ENCODE data around the gene CCT7. TPM values are rescaled to one million over a fixed set of nuclear protein-coding genes. Genes with fewer than 3 reads are reported as not detected.

The CCT7 gene
- total and polyA plus RNA-seq, 4 donors, result 129 to 207 (median 178) TPM

DNA sequence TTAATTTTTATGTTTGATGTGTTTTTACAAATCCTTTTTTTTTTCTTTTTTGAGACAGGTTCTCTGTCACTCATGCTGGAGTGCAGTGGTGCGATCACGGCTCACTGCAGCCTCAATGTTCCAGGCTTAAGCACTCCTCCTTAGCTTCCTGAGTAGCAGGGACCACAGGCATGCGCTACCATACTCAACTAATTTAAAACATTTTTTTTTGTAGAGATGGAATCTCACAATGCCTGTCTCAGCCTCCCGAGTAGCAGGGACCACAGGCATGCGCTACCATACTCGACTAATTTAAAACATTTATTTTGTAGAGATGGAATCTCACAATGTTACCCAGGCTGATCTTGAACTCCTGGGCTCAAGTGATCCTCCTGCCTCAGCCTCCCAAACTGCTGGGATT lies 28.5 kb upstream of the CCT7 start:
- DNase-seq (no peak), ATAC-seq (ENCODE audit: insufficient read depth, low FRiP score) (no peak)
- Histone ChIP-seq H3K4me3 (no peak overlapping the region), H3K9me3 (ENCODE audit: control insufficient read depth in 4 of 4, insufficient read depth in 3 of 4, low read length in 3 of 4) (no peaks in the 10 kb centered on the region), H3K9ac (ENCODE audit: insufficient read depth in 1 of 2, low read length in 2 of 2) (no peak overlapping the region), H3K36me3 (ENCODE audit: control insufficient read depth in 4 of 4, insufficient read depth in 4 of 4, low read length in 4 of 4) (no peaks in the 10 kb centered on the region), H3K27ac (ENCODE audit: low read depth in 1 of 2, low read length in 1 of 2) (no peak overlapping the region), H3K27me3 (ENCODE audit: control insufficient read depth in 3 of 3, insufficient read depth in 3 of 3, low read length in 2 of 3) (peaks cover 3 to 31% (median 28%) of the 10 kb centered on the region in 3 donors), H3K4me1 (ENCODE audit: control insufficient read depth in 5 of 5, insufficient read depth in 5 of 5, low read length in 5 of 5) (peaks cover 0 to 14% (median 0%) of the 10 kb centered on the region in 5 donors)
- WGBS, 2 donors, result 80 to 88% methylated on average over 6 of the region's 6 CpGs
- TF ChIP-seq, protein P1, sequence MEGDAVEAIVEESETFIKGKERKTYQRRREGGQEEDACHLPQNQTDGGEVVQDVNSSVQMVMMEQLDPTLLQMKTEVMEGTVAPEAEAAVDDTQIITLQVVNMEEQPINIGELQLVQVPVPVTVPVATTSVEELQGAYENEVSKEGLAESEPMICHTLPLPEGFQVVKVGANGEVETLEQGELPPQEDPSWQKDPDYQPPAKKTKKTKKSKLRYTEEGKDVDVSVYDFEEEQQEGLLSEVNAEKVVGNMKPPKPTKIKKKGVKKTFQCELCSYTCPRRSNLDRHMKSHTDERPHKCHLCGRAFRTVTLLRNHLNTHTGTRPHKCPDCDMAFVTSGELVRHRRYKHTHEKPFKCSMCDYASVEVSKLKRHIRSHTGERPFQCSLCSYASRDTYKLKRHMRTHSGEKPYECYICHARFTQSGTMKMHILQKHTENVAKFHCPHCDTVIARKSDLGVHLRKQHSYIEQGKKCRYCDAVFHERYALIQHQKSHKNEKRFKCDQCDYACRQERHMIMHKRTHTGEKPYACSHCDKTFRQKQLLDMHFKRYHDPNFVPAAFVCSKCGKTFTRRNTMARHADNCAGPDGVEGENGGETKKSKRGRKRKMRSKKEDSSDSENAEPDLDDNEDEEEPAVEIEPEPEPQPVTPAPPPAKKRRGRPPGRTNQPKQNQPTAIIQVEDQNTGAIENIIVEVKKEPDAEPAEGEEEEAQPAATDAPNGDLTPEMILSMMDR (IDR thresholded peaks at IDR 0.05; ENCODE audit: control extremely low read depth, extremely low read depth), result no peak

DNA sequence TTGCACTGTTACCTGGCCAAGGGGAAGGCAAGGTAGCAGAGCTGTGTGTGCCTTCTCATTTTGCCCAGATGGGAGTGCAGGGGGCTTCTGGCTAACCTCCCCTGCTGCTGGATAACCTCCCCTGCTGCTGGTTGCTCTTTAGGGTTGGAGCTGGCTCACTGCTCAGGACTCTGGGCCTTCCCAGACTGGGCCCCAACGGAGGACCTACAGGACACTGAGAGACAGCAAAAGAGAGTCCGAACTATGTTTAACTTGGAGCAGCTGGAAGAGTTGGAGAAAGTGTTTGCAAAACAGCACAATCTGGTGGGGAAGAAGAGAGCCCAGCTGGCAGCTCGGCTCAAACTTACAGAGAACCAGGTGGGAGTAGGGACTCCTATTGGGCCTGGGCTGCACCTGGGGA lies 25.9 kb upstream of the CCT7 start:
- Histone ChIP-seq H3K9me3 (ENCODE audit: control insufficient read depth in 4 of 4, insufficient read depth in 3 of 4, low read length in 3 of 4) (no peaks in the 10 kb centered on the region), H3K9ac (ENCODE audit: insufficient read depth in 1 of 2, low read length in 2 of 2) (no peak overlapping the region), H3K4me3 (no peak overlapping the region), H3K27ac (ENCODE audit: low read depth in 1 of 2, low read length in 1 of 2) (no peak overlapping the region), H3K27me3 (ENCODE audit: control insufficient read depth in 3 of 3, insufficient read depth in 3 of 3, low read length in 2 of 3) (peaks cover 3 to 17% (median 16%) of the 10 kb centered on the region in 3 donors), H3K36me3 (ENCODE audit: control insufficient read depth in 4 of 4, insufficient read depth in 4 of 4, low read length in 4 of 4) (no peaks in the 10 kb centered on the region), H3K4me1 (ENCODE audit: control insufficient read depth in 5 of 5, insufficient read depth in 5 of 5, low read length in 5 of 5) (peaks cover 0 to 3% (median 0%) of the 10 kb centered on the region in 5 donors)
- WGBS, 2 donors, result 78 to 91% methylated on average over 3 of the region's 3 CpGs
- no peak for ATAC-seq (ENCODE audit: insufficient read depth, low FRiP score)
- no peak for DNase-seq
- TF ChIP-seq, protein P1 (IDR thresholded peaks at IDR 0.05; ENCODE audit: control extremely low read depth, extremely low read depth), result no peak

DNA sequence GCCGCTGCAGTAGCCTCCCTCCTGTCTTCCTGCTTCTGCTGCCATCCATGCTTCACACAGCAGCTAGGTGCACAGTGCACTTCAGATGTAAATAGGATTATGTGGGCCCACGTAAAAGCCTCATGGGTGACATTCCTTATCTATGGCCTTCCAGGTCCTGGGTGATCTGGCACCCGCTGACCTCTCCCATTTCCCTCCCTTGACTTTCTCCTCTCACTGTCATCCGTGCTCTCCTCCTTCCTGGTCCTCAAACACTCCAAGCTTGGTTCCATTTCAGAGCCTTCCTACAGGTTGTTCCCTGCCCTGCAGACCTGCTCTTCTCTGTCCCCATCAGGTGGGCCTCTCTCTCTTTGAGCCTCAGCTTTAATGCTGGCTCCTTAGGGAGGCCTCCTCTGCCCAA lies 24.1 kb upstream of the CCT7 start:
- TF ChIP-seq, protein P1 (IDR thresholded peaks at IDR 0.05; ENCODE audit: control extremely low read depth, extremely low read depth), result no peak
- no peak overlapping the region for H3K9ac ChIP-seq (ENCODE audit: insufficient read depth in 1 of 2, low read length in 2 of 2)
- H3K27me3 ChIP-seq (ENCODE audit: control insufficient read depth in 3 of 3, insufficient read depth in 3 of 3, low read length in 2 of 3), result peaks cover 0 to 5% (median 3%) of the 10 kb centered on the region in 3 donors
- WGBS, 2 donors, result 78 to 89% methylated on average over 4 of the region's 4 CpGs
- peaks cover 0 to 2% (median 0%) of the 10 kb centered on the region in 4 donors for H3K36me3 ChIP-seq (ENCODE audit: control insufficient read depth in 4 of 4, insufficient read depth in 4 of 4, low read length in 4 of 4)
- no peak for ATAC-seq (ENCODE audit: insufficient read depth, low FRiP score)
- H3K4me3 ChIP-seq, result no peak overlapping the region
- H3K9me3 ChIP-seq (ENCODE audit: control insufficient read depth in 4 of 4, insufficient read depth in 3 of 4, low read length in 3 of 4), result no peaks in the 10 kb centered on the region
- peaks cover 0 to 7% (median 0%) of the 10 kb centered on the region in 5 donors for H3K4me1 ChIP-seq (ENCODE audit: control insufficient read depth in 5 of 5, insufficient read depth in 5 of 5, low read length in 5 of 5)
- no peak for DNase-seq
- H3K27ac ChIP-seq (ENCODE audit: low read depth in 1 of 2, low read length in 1 of 2), result no peak overlapping the region

DNA sequence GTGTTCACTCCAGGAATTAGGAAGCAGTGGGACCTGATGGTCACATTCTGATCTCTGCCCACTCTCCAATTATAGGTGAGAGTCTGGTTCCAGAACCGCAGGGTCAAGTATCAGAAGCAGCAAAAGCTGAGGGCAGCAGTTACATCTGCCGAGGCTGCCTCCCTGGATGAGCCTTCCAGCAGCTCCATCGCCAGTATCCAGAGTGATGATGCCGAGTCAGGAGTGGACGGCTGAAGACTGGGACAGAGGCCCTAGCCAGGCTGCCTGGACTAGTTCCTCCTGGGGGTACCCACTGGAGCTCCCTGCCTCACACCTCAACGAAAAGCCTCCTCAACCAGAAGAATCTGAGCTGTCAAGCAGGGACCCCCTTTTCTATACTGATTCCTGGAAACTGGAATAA lies 23.4 kb upstream of the CCT7 start:
- H3K27me3 ChIP-seq (ENCODE audit: control insufficient read depth in 3 of 3, insufficient read depth in 3 of 3, low read length in 2 of 3), result peaks cover 0 to 3% (median 0%) of the 10 kb centered on the region in 3 donors
- WGBS, 2 donors, result 90 to 92% methylated on average over 6 of the region's 6 CpGs
- peaks cover 0 to 2% (median 0%) of the 10 kb centered on the region in 4 donors for H3K36me3 ChIP-seq (ENCODE audit: control insufficient read depth in 4 of 4, insufficient read depth in 4 of 4, low read length in 4 of 4)
- H3K4me3 ChIP-seq, result no peak overlapping the region
- no peak overlapping the region for H3K27ac ChIP-seq (ENCODE audit: low read depth in 1 of 2, low read length in 1 of 2)
- H3K9me3 ChIP-seq (ENCODE audit: control insufficient read depth in 4 of 4, insufficient read depth in 3 of 4, low read length in 3 of 4), result no peaks in the 10 kb centered on the region
- no peak for ATAC-seq (ENCODE audit: insufficient read depth, low FRiP score)
- H3K4me1 ChIP-seq (ENCODE audit: control insufficient read depth in 5 of 5, insufficient read depth in 5 of 5, low read length in 5 of 5), result peaks cover 0 to 8% (median 0%) of the 10 kb centered on the region in 5 donors
- no peak overlapping the region for H3K9ac ChIP-seq (ENCODE audit: insufficient read depth in 1 of 2, low read length in 2 of 2)
- DNase-seq, result no peak
- TF ChIP-seq, protein P1 (IDR thresholded peaks at IDR 0.05; ENCODE audit: control extremely low read depth, extremely low read depth), result no peak
